IPS-NIHi7 (cell line): Measurements from ENCODE around the gene MGME1.
A peak's percentile ranks its signal among the peaks of the same experiment; 100 is the strongest.

ENCODE experiments used
- DNase-seq: peaks from one replicate; pipeline ENCODE4 v3.0.0; 2012; ENCODE audit warnings: mixed read lengths; ENCODE audit errors: extremely low spot score

Gene MGME1

DNA sequence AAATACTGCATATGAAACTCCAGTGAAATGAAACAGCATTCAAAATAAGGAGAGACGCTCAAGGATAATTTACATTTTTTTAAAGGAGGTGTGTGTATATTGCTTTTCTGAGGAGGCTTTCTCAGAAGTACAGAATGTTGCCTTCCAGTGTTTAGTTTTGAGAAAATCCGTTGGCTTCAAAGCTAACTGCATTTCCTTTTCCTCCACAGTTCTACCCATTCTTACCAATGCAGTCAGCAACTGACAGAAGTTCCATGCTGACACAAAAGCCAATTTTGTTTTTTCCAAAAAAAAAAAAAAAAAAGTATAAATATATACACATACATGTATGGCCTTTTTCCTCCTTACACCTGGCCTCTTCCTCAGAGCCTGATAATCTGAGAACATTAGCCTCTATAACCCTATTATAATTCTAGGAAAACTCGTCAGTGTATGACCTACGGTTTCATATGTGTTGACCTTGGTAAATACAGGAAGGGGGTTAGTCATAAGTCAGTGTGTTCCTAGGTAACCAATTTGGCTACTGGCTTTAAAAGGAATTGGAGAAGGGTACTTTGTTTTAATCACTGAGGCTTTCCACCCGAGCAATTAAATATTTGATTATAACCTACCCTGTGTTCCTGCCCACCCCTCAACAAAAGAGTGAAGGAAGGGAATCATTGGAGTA is 24.2 kb downstream of the MGME1 start:
- DNase-seq, result no peak

DNA sequence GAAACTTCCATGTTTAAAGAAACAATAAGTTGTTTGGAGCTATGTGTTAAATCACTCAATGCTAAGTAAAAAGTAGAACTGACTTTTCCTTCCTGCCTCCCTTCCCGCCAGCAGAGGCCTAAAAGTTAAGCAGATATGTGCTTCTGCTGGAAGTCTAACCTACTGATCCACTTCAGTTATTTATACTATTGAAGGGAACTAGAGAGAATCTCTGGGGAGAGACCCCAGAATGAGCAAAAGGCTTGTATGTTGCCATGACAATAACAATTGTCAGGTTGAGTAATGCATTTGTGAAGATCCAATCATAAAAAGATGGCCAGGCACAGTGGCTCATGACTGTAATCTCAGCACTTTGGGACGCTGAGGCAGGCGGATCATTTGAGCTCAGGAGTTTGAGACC is 24.7 kb downstream of the MGME1 start:
- no peak for DNase-seq

- peak; percentile 65 for DNase-seq
Measured at GRCh38 chr20:17995967-17996819, 27.4 kb downstream of the MGME1 start.

- no peak for DNase-seq
Measured at GRCh38 chr20:17998446-17998845, 29.6 kb downstream of the MGME1 start.

GRCh38 chr20:17999566-17999965 is 30.7 kb downstream of the MGME1 start:
- DNase-seq, result no peak

DNA sequence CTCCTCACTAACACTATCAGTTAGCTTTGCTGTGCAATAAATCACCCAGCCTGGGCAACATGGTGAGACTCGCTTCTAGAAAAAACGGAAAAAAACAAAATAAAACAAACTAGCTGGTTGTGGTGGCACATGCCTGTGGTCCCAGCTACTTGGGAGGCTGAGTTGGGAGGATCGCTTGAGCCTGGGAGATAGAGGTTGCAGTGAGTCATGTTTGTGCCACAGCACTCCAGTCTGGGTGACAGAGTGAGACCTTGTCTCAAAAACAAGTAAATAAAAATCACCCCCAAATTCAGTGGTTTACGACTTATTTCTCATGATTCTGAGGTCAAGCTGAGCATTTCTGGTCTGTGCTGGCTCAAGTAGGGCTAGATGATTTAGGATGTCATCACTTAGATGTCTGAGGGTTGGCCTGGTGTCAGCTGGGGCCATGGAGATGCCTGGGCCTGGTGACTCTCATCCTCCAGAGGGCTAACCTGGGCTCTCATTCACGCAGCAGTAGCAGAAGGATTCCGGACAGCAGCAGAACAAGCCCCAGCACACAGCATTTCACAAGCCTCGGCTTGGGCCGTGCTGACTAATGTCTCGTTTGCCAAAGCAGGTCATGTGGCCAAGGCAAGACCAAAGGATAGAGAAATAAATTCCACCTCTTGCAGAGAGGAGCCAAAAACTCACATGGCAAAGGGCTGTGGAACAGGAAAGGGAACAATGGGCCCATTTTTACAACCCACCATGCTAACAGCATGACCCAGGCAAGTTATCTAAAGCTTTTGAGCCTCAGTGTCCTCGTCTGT is 32.5 kb downstream of the MGME1 start:
- DNase-seq, result peak; percentile 15

DNA sequence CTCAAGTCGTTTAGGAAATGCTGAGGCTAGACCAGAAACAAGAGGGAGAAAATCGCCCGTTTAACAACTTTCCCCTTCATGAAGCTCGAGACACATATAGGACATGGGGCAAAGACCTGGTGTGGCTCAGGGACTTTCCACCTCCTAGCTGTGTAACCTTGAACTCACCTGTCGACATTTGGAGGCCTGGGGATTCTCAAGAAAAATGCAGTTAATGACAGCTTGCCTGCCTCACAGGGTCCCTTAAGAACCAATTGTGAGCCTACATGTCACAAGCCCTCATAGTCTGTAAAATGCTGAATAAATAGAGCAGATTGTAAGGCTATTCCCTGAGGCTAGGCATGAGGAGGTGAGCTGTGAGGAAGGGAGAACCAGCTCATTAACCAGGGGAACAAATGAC is 35.1 kb downstream of the MGME1 start:
- DNase-seq, result no peak

GRCh38 chr20:18004384-18005031 is 35.7 kb downstream of the MGME1 start:
- no peak for DNase-seq

GRCh38 chr20:18005170-18005989 is 36.6 kb downstream of the MGME1 start:
- peak; percentile 48 for DNase-seq

GRCh38 chr20:18005990-18006364 is 37.2 kb downstream of the MGME1 start:
- no peak for DNase-seq

GRCh38 chr20:18006684-18007083 is 37.9 kb downstream of the MGME1 start:
- DNase-seq, result no peak

DNA sequence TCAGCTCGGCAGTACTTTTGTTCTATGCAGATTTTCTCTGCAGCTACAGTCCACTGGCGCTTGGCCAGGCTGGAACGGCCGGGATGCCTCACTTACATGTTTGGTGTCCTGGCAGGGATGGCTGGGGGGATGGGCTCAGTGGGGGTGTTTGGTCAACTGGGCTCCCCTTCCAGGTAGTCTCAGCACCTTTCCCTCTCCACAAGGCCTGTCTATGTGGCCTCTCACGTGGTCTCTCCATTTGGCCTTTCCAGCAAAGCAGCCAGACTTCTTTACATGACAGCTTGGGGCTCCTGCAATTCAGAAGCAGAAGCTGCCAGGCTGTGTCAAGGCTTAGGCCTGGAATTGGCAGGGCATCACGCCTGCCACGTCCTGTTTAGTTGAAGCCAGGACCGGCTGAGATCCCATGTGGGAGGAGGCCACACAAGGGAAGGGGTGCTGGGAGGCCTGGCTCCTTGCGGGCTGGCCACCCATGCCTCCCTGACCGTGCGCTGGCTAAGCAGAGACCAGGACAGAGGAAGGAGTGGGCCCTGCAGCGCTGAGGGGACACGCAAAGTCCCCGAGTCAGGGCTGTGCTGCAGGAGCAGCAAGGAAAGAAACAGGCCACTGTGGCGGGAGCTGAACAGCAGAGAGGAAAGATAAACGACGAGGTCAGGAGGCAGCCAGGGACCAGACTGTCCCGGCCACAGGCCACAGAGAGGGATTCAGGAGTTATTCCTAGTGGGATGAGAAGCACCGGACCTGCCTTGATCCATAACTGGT is 38.9 kb downstream of the MGME1 start:
- DNase-seq, result no peak

DNA sequence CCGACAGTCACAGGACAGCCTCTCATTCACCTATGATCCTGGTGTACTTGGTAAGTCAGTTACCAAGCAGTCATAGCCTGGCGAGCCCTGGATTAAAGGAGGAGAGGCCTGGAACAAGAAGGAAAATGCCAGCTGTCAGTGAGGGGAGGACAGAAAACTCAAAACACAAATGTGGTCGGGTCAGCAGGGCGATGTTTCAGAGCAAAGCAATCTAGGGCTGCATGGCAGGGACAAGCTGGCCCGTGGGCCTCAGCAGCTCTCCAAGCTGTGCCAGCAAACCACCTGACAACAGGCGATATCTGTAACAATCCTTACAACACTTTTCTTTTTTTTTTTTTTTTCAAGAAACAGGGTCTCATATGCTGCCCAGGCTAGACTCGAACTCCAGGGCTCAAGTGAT is 40.3 kb downstream of the MGME1 start:
- DNase-seq, result no peak

- DNase-seq, result no peak
Measured at GRCh38 chr20:18011482-18011881, 42.7 kb downstream of the MGME1 start.

- no peak for DNase-seq
Measured at GRCh38 chr20:18011951-18012645, 43.3 kb downstream of the MGME1 start.

GRCh38 chr20:18012901-18013300 is 44.1 kb downstream of the MGME1 start:
- no peak for DNase-seq

DNA sequence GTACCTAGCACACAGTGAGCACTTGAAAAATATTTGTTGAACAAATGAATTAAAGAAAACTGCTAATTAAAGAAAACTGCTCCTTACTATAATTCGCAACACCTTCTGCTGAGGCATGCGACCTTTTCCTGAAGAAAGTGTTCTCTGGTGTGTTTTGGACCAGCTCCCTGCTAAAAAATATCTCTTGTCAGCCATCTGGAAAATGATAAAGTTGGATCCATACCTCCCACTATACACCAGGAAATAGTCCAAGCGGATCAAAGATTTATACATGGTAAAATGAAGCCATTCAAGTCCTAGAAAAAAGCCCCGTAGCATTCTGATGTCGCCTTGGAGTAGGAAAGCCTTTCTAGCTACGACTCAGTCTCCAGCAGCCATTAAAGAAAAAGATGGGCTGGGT is 45.6 kb downstream of the MGME1 start:
- DNase-seq, result no peak

- no peak for DNase-seq
Measured at GRCh38 chr20:18016772-18017171, 48.0 kb downstream of the MGME1 start.

GRCh38 chr20:18018100-18018499 is 49.3 kb downstream of the MGME1 start:
- DNase-seq, result no peak

- peak; percentile 83 for DNase-seq
Measured at GRCh38 chr20:18019068-18019467, 50.2 kb downstream of the MGME1 start.
